NK-92 (cell line): ENCODE measurements around the gene KRI1.
"Not testable (repeated sequence)": the region's sequence is repeated elsewhere in the genome, so short reads cannot be mapped to it uniquely, and the experiment has no call there.

ENCODE experiments used
- DNase-seq: peaks from one replicate; lab custom pipeline; 2025; ENCODE audit not compliant: unreplicated experiment; lab: John Stamatoyannopoulos, UW

The KRI1 gene

DNA sequence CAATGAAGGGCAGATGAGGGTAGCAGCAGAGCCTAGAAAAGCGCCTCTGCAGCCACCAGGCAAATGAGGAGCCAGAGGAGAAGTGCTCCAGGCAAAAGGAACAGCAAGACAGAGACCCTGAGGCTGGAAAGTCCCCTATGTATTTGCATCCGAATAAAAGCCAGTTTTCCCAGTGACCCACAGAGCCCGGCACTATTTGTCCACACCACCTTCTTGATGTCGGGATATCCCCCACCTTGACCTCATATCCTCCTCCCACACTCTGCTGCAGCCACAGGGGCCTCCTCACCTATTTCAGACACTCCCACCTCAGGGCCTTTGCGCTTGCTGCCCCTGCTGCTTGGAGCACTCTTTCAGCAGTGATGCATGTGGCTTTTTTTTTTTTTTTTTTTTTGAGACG, 15.5 kb downstream of the KRI1 start:
- no peak for DNase-seq

DNA sequence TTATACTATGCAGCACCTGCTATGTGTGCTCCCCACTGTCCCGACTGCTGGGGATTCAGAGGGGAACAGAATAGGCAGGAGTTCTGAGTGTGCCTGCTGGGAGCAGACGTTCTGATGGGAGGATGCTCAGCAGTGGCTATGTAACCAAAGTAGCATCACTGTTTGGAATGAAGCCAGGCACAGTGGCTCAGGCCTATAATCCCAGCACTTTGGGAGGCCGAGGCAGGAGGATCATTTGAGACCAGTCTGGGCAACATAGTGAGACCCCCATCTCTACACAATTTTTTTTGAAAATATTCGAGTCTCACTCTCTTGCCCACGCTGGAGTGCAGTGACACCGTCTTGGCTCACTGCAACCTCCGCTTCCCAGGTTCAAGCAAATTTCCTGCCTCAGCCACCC, 16.1 kb downstream of the KRI1 start:
- no peak for DNase-seq

DNA sequence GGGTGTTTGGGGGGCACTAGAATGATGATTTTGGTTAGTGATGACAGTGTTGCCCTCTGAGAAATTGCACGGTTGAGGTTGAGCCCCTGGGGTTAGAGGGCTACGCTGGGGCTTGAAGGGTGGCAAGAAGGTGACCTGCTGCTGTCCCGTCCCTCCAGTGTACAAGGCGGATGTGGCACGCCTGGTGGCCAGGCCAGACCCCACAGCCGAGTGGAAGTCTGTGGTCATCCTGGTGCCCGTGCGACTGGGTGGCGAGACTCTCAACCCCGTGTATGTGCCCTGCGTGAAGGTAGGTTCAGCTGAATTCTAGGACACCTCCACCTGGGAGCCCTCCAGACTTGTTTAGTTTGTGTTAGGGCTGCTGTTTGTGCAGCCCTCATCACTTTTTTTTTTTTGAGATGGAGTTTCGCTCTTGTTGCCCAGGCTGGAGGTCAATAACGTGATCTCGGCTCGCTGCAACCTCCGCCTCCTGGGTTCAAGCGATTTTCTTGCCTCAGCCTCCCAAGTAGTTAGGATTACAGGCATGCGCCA, 17.0 kb downstream of the KRI1 start:
- no peak for DNase-seq

DNA sequence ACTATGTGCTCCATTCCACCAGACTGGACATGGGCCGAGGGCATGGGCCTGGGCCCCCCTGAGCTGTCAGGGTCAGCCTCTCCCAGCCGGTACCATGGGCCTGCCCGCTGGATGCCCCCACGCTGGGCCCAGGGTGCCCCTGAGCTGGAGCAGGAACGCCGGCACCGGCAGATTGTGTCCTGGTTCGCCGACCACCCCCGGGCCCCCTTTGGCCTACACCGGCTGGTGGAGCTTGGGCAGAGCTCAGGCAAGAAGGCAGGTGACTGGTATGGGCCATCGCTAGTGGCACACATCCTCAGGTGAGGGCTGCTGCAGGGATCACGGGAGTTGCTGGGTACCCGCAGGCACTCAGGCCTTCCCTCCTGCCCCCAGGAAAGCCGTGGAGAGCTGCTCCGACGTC, 19.0 kb downstream of the KRI1 start:
- no peak for DNase-seq

DNA sequence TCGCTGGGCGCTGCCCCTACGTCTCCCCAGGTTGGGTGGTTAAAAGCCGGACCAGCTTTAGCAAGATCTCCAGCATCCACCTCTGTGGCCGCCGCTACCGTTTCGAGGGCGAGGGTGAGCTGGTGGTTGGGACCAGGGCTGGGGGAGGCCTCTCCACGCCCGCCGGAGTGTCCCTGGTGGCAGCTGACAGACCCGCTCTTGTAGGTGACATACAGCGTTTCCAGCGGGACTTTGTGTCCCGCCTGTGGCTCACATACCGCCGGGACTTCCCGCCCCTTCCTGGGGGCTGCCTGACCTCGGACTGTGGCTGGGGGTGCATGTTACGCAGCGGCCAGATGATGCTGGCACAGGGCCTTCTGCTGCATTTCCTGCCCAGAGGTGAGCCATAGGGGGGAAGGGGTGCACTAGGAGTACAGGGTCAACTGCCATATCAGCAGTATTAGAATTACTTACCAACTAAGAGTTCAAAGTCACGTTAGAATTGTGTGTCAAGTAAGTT, 21.0 kb downstream of the KRI1 start:
- DNase-seq, result no peak

DNA sequence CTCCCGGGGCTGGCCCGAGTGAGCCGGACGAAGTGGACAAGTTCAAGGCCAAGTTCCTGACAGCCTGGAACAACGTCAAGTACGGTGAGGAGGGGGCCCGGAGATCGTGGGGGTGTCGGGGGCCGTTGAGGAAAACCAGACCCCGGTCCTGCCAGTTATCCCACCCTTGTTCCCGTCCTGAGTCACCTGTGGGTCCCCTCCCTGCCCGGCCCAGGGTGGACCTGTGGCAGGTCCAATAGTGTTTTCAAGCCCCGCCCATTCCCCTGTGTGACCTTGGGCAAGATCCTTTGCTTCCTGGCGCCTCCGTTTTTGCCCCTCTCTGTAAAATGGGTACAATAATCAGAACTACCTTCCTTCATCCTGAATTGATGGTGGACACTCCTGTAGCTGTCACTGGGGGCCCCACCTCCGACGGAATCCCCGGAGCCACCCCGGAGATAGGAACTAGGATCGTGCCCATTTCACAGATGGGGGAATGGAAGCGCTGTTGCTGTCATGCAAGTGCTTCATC, 21.5 kb downstream of the KRI1 start:
- no peak for DNase-seq

DNA sequence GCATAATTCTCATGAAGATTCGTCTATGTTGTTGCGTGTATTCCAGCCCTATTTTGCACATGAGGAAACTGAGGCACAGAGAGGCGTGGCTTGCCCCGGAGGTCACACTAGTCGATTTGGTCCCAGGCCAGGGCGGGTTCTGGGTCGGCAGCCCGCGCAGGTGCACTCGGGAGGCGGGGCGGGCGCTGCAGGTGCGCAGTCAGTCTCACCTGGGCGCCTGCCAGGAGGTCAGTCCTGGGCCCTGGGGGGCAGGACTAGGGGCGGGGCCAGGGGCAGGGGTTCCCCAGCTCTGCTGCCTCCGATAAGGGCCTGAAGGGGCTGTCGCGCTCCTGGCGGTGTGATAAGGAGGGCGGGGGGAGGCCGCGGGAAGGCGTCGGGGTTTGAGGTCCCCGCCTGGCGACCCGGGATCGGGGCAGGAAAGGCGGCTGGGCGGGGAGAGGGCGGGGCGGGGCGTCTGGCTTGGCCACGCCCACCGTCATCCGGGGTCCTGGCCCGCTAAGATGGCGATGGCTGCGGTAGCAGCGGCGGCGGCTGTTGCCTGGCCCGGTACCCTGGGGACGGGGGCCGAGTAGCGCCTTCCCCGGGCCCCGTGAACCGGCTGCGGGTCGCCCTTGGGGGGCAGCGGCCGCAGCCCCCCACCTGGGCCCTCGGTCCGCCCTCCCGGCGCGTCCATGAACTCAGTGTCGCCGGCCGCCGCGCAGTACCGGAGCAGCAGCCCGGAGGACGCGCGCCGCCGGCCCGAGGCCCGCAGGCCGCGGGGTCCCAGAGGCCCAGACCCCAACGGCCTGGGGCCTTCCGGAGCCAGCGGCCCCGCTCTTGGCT, 22.2 kb downstream of the KRI1 start, which contains the start of gene ATG4D:
Gene ATG4D, plus strand, starts transcription at position 485 of the 822 bp plus-strand sequence. Its CDS starts 187 bp downstream, at position 672.
- DNase-seq, result no peak

DNA sequence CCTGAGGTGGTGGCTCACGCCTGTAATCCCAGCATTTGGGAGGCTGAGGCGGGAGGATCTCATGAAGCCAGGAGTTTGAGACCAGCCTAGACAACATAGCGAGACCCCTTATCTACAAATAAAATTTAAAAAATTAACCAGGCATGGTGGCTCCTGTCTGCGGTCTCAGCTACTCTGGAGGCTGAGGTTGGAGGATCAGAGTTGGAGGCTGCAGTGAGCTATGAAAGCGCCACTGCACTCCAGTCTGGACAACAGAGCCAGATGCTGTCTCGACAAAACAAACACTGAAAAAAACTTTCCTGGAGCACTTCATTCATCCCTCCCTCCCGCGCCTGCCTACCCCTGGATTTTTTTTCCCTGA, 22.8 kb downstream of the KRI1 start:
- DNase-seq, result no peak

DNA sequence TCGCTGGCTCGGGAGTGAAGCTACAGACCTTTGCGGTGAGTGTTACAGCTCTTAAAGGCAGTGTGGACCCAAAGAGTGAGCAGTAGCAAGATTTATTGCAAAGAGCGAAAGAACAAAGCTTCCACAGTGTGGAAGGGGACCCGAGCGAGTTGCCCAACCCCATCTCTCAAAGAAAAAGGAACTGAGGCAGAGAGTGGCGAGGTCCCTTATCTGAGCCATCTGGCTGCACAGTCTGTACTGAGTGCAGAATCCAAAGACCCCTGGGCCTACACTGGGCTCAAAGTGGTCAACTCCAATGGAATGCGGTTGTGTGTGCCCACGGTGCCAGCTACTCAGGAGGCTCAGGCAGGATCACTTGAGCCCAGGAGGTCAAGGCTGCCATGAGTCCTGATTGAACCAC, 26.8 kb downstream of the KRI1 start:
- not testable (repeated sequence) for DNase-seq

DNA sequence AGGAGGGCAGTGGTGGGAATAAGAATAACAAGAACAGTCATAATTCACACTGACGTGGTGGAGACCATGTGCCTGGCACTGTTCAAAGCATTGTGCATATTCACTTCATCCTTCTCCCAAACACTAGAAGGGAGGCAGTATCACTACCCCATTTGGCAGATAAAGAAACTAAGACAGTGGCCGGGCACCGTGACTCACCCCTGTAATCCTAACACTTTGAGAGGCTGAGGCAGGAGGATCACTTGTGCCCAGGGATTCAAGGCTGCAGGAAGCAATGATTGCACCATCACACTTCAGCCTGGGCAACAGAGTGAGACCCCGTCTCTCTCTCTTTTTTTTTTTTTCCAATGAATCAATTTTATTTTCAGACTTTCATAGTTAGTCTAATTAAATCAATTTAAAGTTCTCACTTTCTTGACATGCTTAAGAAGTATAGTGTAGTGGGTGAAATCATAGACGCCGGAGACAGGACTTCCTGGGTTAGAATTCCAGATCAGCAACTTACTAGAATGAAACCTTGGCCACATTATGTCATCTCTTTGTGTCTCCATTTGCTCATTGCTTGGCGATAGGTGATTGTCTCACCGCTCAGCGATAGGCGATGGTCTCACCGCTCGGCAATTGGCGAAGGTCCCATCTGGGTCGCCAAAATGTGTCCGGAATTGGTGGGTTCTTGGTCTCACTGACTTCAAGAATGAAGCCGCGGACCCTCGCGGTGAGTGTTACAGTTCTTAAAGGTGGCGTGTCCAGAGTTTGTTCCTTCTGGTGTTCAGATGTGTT, 27.4 kb downstream of the KRI1 start:
- no peak for DNase-seq

DNA sequence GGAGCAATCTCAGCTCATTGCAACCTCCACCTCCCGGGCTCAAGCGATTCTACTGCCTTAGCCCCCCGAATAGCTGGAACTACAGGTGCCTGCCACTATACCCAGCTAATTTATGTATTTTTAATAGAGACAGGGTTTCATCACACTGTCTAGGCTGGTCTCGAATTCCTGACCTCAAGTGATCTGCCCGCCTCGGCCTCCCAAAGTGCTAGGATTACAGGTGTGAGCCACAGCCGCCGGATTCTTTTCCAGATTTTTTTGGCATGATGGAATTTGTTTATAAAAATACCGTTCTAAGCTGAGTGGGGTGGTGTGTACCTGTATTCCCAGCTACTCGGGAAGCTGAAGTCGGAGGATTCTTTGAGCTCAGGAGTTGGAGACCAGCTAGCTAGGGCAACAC, 28.1 kb downstream of the KRI1 start:
- no peak for DNase-seq

DNA sequence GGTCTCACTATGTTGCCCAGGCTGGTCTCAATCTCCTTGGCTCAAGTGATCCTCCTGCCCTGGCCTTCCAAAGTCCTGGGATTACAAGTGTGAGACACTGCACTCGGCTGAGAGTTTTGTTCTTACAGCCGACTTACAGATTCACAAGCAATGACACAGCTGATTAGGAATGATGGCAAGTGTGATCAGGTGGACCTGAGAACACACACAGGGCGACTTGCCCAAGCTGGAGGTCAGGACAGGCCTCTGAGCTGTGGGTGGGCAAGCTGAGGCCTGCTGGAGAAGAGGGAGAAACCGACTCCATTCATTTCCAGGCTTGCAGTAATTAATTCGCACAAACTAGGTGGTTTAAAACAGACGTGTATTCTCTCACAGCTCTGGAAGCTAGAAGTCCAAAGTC, 30.2 kb downstream of the KRI1 start:
- no peak for DNase-seq

DNA sequence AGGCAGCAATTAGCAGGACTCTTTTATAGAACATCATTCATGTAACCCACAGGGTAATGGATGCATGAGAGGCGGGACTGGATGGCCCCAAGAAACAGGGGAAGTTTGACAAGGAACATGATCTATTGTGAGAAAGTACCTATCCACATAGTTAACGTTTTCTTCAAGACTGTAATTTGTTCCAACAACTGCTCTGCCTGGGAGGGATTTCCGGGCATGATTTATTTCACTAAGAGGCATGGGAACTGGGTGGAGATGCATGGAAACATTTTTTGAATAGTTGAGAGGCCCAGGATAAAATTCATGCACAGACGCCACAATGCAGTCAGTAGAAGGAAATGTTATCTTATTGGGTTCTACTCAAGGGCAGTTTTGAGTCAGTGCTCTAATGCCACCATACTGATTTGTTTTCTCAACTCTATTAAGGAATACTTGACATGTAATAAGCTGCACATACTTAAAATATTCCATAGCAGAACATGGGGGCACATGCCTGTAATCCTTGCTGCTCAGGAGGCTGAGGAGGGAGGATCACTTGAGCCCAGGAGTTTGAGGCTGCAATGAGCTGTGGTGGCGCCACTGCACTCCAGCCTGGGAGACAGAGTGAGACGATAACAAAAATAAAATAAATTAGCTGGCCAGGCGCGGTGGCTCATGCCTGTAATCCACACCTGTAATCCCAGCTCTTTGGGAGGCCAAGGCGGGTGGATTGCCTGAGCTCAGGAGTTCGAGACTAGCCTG, 32.0 kb downstream of the KRI1 start:
- DNase-seq, result no peak

DNA sequence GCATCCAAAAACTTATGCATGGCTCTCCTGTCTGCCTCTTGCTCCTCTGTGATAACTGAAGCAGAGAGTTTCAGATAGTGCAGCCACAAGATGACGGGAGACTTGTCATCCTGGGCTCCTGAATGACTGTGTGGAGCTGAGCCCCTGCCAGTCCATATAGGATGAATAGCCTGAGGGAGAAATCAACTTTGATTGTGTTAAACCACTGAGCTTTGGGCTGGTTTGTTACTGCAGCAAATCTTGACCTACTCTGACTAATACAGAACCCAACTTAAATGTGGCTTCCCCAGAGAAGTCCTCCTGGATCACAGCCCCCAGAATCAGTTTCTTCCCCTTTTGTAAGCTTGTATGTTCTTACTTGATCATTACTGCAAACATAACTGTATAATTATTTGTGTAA, 33.4 kb downstream of the KRI1 start:
- DNase-seq, result no peak

DNA sequence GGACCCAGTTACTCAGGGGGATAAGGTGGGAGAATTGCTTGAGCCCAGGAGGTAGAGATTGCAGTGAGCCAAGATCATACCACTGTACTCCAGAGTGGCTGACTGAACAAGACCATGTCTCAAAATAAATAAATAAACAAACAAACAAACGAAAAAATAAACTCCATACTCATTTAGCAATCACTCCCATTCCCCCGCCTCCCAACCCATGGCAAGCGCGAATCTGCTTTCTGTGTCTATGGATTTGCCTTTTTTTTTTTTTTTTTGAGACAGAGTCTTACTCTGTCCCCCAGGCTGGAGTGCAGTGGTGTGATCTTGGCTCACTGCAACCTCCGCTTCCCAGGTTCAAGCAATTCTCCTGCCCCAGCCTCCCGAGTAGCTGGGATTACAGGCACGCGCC, 38.9 kb downstream of the KRI1 start:
- DNase-seq, result not testable (repeated sequence)

DNA sequence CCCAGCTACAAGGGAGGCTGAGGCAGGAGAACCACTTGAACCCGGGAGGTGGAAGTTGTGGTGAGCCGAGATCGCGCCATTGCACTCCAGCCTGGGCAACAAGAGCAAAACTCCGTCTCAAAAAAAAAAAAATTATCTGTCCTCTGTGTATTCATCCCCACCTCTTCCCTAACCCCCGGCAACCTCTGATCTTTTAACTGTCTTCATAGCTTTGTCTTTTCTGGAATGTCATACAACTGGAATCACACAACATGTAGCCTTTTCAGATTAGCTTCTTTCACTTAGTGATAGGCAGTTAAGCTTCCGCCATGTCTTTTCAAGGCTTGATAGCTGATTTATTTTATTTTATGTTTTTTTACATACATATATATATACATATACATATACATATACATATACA, 40.2 kb downstream of the KRI1 start:
- no peak for DNase-seq

DNA sequence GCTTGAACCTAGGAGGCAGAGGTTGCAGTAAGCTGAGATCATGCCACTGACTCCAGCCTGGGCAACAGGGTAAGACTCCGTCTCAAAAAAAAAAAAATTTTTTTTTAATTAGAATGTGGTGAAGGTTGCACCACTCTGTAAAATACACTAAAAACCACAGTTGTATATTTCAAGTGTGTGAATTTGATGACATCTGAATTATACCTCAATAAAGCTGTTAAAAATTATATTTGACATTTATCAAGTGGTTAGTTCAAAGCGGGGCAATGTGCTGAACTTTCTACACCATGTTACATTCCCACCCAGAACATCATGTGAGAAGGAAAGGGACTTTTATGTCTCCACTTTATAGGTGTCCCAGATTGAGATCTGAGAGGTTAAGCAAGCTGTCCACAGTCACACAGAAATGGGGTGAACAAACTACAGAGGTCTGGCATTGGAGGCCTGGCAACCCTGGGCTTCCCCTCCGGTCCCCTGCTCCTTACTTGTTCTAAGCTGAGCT, 42.6 kb downstream of the KRI1 start:
- DNase-seq, result no peak

DNA sequence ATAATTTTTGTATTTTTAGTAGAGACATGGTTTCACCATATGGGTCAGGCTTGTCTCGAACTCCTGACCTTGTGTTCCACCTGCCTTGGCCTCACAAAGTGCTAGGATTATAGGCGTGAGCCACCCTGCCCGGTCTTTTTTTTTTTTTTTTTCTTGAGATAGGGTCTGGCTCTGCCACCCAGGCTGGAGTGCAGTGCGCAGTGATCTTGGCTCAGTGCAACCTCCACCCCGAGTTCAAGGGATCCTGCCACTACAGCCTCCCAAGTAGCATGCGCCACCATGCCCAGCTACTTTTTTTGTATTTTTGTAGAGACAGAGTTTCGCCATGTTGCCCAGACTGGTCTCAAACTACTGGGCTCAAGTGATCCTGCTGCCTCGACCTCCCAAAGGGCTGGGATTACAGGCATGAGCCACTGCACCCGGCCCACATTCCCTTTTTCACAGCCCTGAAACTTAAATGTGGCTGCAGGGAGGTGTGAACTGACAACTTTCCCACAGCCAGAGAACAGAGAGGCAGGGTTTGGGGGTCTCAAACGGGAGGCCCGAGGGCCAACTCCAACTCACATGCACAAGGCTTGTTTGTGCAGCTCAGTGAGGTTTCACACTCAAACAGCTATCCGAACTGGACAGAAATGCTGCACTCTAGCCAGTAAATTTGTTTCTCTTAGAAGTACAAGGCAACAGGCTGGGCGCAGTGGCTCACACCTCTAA, 44.2 kb downstream of the KRI1 start:
- DNase-seq, result no peak

DNA sequence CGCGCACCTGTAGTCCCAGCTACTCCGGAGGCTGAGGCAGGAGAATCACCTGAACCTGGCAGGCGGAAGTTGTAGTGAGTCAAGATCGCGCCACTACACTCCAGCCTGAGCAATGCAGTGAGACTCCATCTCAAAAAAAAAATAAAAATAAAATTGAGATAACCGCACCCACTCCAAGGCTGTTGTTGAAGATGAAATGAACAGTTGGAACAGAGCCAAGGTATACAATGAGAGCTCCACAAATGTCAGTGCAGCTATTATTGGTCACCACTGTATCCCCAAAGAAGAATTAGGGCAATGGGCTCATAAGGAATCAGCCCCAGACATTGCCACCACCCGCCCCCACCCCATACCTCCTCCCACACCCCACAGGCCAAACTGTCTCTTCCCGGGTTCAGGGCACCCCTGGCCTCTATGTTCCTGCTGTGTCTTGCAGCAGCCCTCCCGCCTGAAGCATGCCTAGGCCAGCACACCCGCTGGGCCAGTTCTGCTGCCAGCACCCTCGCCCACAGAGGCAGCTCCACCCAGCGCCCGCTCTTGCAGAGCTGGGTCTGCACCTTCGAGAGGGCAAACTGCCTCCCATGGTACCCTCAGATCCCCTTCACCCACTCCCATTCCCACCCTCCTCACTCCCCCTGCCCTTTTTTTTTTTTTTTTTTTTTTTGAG, 45.0 kb downstream of the KRI1 start:
- no peak for DNase-seq

DNA sequence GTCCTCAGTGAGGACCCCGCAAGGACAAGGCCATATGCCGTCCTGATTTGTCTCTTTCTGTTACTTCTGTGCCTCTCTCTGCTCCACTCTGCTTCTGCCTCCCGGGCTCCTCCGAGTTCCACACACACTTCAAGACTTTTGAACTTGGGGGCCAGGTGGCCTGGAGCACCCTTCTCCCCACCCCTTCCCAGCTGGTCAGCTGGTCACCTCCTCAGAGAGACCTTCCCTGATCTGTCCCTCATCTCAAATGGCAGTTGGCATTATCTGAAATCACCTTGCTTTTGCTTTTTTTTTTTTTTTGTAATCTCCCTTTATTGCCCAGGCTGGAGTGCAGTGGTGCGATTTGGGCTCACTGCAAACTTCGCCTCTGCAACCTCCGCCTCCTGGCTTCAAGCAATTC, 46.4 kb downstream of the KRI1 start:
- DNase-seq, result no peak
